Esophagus squamous epithelium (tissue), 5 donors: ENCODE data around the gene SEC22C. TPM values are rescaled to one million over a fixed set of nuclear protein-coding genes. Genes with fewer than 3 reads are reported as not detected.

Experiments used
- DNase-seq: peaks from one replicate; lab custom pipeline; 2025; lab: John Stamatoyannopoulos, UW
- H3K27ac ChIP-seq, 4 donors: fragments of 200-600 bp; sonication (generic); one replicate each; pipeline ENCODE4 v1.5.1; 2016 to 2019; ENCODE audit warnings: mild to moderate bottlenecking in 1 of 4
- H3K27me3 ChIP-seq, 4 donors: fragments of 200-600 bp; sonication (generic); 1 replicate in 3 of 4; 2 replicates in 1 of 4; pipeline versions ENCODE4 v1.5.1 to v1.6.0; 2017 to 2021; ENCODE audit warnings: antibody characterized with exemption in 1 of 4
- H3K36me3 ChIP-seq, 3 donors: fragments of 200-600 bp; sonication (generic); one replicate each; pipeline ENCODE4 v1.5.1; 2016 to 2019
- H3K4me1 ChIP-seq, 3 donors: fragments of 200-600 bp; sonication (generic); one replicate each; pipeline ENCODE4 v1.5.1; 2017 to 2019
- H3K4me3 ChIP-seq, 4 donors: fragments of 200-600 bp; sonication (generic); 1 replicate in 3 of 4; 2 replicates in 1 of 4; pipeline ENCODE4 v1.5.1; 2016 to 2019; ENCODE audit warnings: mild to moderate bottlenecking in 2 of 4, moderate library complexity in 1 of 4
- H3K9me3 ChIP-seq, 3 donors: fragments of 200-600 bp; sonication (generic); one replicate each; pipeline ENCODE4 v1.5.1; 2016 to 2019
- POLR2A ChIP-seq, 4 donors: fragments of 450-650 bp; IDR thresholded peaks; one replicate each; pipeline ENCODE4 v1.6.1; 2017; ENCODE audit warnings: antibody characterized with exemption in 4 of 4, mild to moderate bottlenecking in 4 of 4, moderate library complexity in 3 of 4
- WGBS, 2 donors: methylation state at CpG; one replicate each; pipeline ENCODE4 v1.1.5; 2018; 5-methylcytosine and 5-hydroxymethylcytosine counted together
- intact Hi-C: fragments of 100-400 bp; cut with DNase I; formaldehyde crosslinking; loops from one replicate; pipeline ENCODE4 v1.15.0; 2022
- total RNA-seq, 4 donors: library from RNA; depleted of rRNA; stranded (reverse); fragments of >200 nt; gene quantifications; one replicate each; pipeline ENCODE4 v1.1.0, GENCODE V29; 2016
- TF ChIP-seq, protein P1 (sequence below), 6 experiments: fragments of 450-650 bp in 4 of 6; fragments of 200-600 bp in 2 of 6; sonication (generic) in 2 of 6; IDR thresholded peaks; one replicate each; pipeline ENCODE4 v1.5.1; 2016 to 2019; ENCODE audit warnings: antibody characterized with exemption in 6 of 6, mild to moderate bottlenecking in 4 of 6, moderate library complexity in 4 of 6
- donor health status: DM: yes; HTN: yes; CAD: no.

The SEC22C gene
- total RNA-seq, 4 donors from 2014 or later: 8.8 to 38.5 (median 26.2) TPM

DNA sequence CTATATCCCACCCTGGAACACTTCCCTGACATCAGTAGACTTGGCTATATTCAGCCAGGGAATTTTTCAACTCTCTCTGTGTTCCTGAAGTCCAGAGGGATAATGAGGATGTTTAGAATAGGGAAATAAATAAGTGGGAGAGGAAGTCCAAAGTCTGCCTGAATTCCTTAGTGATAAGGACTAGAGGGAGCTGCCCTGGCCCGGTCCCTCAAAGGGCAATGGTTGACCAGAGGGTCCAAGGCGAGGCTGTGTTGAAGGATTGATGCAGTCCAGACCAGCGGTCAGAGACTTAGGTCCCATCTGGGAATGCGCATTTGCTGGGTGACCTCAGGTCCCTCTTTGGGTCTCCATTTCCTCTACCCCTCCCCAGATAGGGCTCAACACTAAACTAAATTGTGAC lies 71.4 kb downstream of the SEC22C start:
- Histone ChIP-seq H3K4me1 (peaks cover 7 to 62% (median 17%) of the 10 kb centered on the region in 3 donors), H3K27ac (no peak overlapping the region), H3K36me3 (no peaks in the 10 kb centered on the region), H3K9me3 (no peaks in the 10 kb centered on the region), H3K4me3 (no peak overlapping the region), H3K27me3 (no peaks in the 10 kb centered on the region)
- intact Hi-C loops: no loop called here
- no peak for TF ChIP-seq POLR2A (IDR thresholded peaks at IDR 0.05)
- TF ChIP-seq, protein P1, sequence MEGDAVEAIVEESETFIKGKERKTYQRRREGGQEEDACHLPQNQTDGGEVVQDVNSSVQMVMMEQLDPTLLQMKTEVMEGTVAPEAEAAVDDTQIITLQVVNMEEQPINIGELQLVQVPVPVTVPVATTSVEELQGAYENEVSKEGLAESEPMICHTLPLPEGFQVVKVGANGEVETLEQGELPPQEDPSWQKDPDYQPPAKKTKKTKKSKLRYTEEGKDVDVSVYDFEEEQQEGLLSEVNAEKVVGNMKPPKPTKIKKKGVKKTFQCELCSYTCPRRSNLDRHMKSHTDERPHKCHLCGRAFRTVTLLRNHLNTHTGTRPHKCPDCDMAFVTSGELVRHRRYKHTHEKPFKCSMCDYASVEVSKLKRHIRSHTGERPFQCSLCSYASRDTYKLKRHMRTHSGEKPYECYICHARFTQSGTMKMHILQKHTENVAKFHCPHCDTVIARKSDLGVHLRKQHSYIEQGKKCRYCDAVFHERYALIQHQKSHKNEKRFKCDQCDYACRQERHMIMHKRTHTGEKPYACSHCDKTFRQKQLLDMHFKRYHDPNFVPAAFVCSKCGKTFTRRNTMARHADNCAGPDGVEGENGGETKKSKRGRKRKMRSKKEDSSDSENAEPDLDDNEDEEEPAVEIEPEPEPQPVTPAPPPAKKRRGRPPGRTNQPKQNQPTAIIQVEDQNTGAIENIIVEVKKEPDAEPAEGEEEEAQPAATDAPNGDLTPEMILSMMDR (IDR thresholded peaks at IDR 0.05): no peak
- no peak for DNase-seq
- WGBS, 2 donors: 66 to 85% methylated on average over 4 of the region's 4 CpGs

DNA sequence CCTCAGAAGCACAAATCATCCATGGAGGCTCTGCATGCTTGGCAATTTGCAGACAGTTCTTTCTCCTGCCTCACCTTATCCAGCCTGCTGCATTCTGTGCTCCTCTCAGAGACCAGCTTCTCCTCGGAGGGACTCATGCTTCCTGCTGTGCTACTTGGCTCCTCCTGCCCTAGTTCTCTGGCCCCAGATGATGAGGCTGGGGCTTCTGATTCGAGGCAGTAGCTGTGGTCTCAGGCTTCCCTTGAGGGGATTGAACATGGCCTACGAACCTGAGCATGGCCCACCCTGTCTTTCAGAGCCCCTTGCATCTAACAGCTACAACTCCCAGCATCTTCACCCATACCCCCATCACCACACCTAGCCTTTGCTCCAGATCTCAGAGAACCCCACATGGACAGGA lies 72.7 kb downstream of the SEC22C start:
- H3K27ac ChIP-seq: no peak overlapping the region
- TF ChIP-seq, protein P1 (IDR thresholded peaks at IDR 0.05): no peak
- no peak for TF ChIP-seq POLR2A (IDR thresholded peaks at IDR 0.05)
- 43 to 68% methylated on average over 1 to 3 of the region's 3 CpGs for WGBS, 2 donors
- no peak for DNase-seq
- H3K27me3 ChIP-seq: no peaks in the 10 kb centered on the region
- H3K4me1 ChIP-seq: peaks cover 0 to 54% (median 7%) of the 10 kb centered on the region in 3 donors
- no peaks in the 10 kb centered on the region for H3K36me3 ChIP-seq
- intact Hi-C loops: no loop called here
- no peak overlapping the region for H3K4me3 ChIP-seq
- no peaks in the 10 kb centered on the region for H3K9me3 ChIP-seq

DNA sequence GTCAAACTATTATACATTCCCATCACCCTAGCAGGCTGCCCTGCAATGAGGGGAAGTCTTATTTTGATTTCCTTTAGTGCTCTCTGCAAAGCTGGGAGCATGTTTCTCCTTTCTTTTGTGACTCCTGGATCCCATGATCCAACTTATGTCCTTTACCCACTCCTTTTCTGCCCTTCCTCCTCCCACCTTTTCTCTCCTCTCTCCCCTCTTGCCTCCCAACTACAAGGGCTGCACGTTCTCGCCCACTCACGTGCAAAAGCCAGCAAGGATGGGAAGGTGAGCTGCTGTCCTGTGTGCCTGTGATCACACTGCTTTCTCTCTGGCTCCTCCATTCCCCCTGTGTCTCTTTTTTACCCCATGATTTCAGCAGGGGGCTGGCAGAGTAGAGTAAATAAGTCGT lies 73.2 kb downstream of the SEC22C start:
- peaks cover 0 to 54% (median 7%) of the 10 kb centered on the region in 3 donors for H3K4me1 ChIP-seq
- intact Hi-C loops: no loop called here
- H3K4me3 ChIP-seq: no peak overlapping the region
- TF ChIP-seq, protein P1 (IDR thresholded peaks at IDR 0.05): no peak
- TF ChIP-seq POLR2A (IDR thresholded peaks at IDR 0.05): no peak
- no peak for DNase-seq
- no peaks in the 10 kb centered on the region for H3K27me3 ChIP-seq
- no peaks in the 10 kb centered on the region for H3K36me3 ChIP-seq
- H3K9me3 ChIP-seq: no peaks in the 10 kb centered on the region
- WGBS, 2 donors: 55 to 63% methylated on average over 4 of the region's 4 CpGs
- H3K27ac ChIP-seq: no peak overlapping the region

DNA sequence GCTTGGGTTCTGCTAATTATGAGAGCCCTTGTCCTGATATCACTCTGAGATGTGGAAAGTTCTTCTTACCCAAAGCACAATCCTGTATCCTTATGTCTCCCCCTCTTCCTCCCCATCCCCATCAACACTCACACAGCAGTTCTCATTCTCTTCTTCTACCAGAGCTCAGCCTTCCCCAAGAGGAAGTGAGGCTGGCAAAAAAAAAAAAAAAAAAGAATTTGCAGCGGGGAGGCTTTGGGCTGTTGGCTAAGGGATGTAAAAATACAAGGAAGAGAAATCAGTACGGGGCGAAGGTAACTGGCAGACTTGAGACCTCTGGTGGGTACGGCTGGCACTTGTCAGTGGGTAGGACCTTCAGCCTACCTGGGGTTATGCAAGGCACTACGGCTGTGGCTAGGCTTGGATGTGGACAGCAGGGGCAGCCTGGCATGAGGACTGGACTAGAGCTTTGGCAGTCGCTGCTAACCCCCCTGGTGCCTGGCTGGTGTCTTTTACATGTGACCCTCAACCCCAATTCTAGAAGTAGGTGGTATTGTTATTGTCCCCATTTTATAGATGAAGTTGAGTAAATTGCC lies 73.9 kb downstream of the SEC22C start:
- TF ChIP-seq POLR2A (IDR thresholded peaks at IDR 0.05): no peak
- TF ChIP-seq, protein P1 (IDR thresholded peaks at IDR 0.05): no peak
- Histone ChIP-seq H3K9me3 (no peaks in the 10 kb centered on the region), H3K36me3 (no peaks in the 10 kb centered on the region), H3K27ac (peak overlapping the region in 1 of 4 donors; percentile 43), H3K4me3 (no peak overlapping the region), H3K27me3 (peaks cover 0 to 5% (median 0%) of the 10 kb centered on the region in 4 donors), H3K4me1 (peaks cover 0 to 54% (median 11%) of the 10 kb centered on the region in 3 donors)
- intact Hi-C loops: no loop called here
- DNase-seq: no peak
- 37 to 57% methylated on average over 4 to 6 of the region's 6 CpGs for WGBS, 2 donors

DNA sequence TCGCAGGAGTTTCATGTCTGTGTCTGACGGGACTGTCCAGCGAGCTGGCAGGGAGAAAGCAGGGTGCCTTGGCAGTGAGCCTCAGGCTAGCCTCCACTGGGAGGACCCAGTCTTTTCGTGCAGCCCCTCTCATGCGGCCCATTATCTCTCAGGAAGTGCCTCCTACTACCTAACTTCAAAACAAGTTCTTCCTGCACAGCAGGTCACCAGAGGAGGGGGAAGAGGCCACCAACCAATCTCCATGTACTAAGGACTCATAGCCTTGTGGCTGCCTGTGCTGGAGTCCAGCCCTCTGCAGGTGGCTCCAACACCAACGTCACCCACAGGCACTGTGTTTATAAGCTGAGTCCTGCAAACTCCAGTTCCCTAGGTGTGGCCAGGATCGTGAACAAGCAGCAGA lies 74.5 kb downstream of the SEC22C start:
- Histone ChIP-seq H3K4me3 (no peak overlapping the region), H3K4me1 (peaks cover 1 to 57% (median 14%) of the 10 kb centered on the region in 3 donors)
- 24 to 36% methylated on average over 6 to 7 of the region's 7 CpGs for WGBS, 2 donors

More for the DNA sequence above, 74.5 kb downstream of the SEC22C start:
- intact Hi-C loops: no loop called here
- DNase-seq: no peak
- no peaks in the 10 kb centered on the region for H3K9me3 ChIP-seq
- TF ChIP-seq, protein P1 (IDR thresholded peaks at IDR 0.05): peak in 2 of 6 experiments; percentile 9 to 16
- TF ChIP-seq POLR2A (IDR thresholded peaks at IDR 0.05): no peak
- no peaks in the 10 kb centered on the region for H3K36me3 ChIP-seq
- peaks cover 0 to 11% (median 0%) of the 10 kb centered on the region in 4 donors for H3K27me3 ChIP-seq
- H3K27ac ChIP-seq: peak overlapping the region in 2 of 4 donors; percentile 36 to 43
